ENCODE measurements around the gene PPIE. TPM values are rescaled to one million over a fixed set of nuclear protein-coding genes. Genes with fewer than 3 reads are reported as not detected.

PPIE gene
- total RNA-seq, 6 experiments from 2014 or later: 38.9 to 45.8 (median 41.7) TPM

GRCh38 chr1:39754026-39754570, 15.4 kb downstream of the PPIE start:
- Mint-ChIP-seq H3K4me1 (ENCODE audit: low read depth) (peaks cover 3% of the 10 kb centered on the region; the same call in 1 of the 2 replicates), H3K27me3 (ENCODE audit: insufficient read depth) (no peaks in the 10 kb centered on the region; the same call in 1 of the 2 replicates), H3K9me3 (no peaks in the 10 kb centered on the region), H3K36me3 (ENCODE audit: low read depth) (peaks cover 26% of the 10 kb centered on the region), H3K4me3 (no peak overlapping the region), H3K27ac (no peak overlapping the region)
- TF ChIP-seq, protein P1, sequence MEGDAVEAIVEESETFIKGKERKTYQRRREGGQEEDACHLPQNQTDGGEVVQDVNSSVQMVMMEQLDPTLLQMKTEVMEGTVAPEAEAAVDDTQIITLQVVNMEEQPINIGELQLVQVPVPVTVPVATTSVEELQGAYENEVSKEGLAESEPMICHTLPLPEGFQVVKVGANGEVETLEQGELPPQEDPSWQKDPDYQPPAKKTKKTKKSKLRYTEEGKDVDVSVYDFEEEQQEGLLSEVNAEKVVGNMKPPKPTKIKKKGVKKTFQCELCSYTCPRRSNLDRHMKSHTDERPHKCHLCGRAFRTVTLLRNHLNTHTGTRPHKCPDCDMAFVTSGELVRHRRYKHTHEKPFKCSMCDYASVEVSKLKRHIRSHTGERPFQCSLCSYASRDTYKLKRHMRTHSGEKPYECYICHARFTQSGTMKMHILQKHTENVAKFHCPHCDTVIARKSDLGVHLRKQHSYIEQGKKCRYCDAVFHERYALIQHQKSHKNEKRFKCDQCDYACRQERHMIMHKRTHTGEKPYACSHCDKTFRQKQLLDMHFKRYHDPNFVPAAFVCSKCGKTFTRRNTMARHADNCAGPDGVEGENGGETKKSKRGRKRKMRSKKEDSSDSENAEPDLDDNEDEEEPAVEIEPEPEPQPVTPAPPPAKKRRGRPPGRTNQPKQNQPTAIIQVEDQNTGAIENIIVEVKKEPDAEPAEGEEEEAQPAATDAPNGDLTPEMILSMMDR (IDR thresholded peaks at IDR 0.05): no peak
- no peak for DNase-seq

- DNase-seq: no peak
- Mint-ChIP-seq H3K36me3 (ENCODE audit: low read depth) (peaks cover 26% of the 10 kb centered on the region), H3K4me3 (no peak overlapping the region), H3K27ac (no peak overlapping the region), H3K4me1 (ENCODE audit: low read depth) (peaks cover 8% of the 10 kb centered on the region; the same call in 1 of the 2 replicates), H3K27me3 (ENCODE audit: insufficient read depth) (no peaks in the 10 kb centered on the region; the same call in 1 of the 2 replicates), H3K9me3 (no peaks in the 10 kb centered on the region)
- TF ChIP-seq, protein P1 (IDR thresholded peaks at IDR 0.05): no peak
These were observed 16.3 kb downstream of the PPIE start for GRCh38 chr1:39754906-39755504.

- H3K4me3 Mint-ChIP-seq: no peak overlapping the region
- H3K36me3 Mint-ChIP-seq (ENCODE audit: low read depth): peaks cover 22% of the 10 kb centered on the region
- no peak overlapping the region for H3K27ac Mint-ChIP-seq
- H3K4me1 Mint-ChIP-seq (ENCODE audit: low read depth): peaks cover 8% of the 10 kb centered on the region; the same call in 1 of the 2 replicates
- DNase-seq: no peak
- TF ChIP-seq, protein P1 (IDR thresholded peaks at IDR 0.05): no peak
- peaks cover 1% of the 10 kb centered on the region for H3K27me3 Mint-ChIP-seq (ENCODE audit: insufficient read depth)
- no peaks in the 10 kb centered on the region for H3K9me3 Mint-ChIP-seq
These were observed 17.4 kb downstream of the PPIE start for GRCh38 chr1:39755965-39756659.

DNA sequence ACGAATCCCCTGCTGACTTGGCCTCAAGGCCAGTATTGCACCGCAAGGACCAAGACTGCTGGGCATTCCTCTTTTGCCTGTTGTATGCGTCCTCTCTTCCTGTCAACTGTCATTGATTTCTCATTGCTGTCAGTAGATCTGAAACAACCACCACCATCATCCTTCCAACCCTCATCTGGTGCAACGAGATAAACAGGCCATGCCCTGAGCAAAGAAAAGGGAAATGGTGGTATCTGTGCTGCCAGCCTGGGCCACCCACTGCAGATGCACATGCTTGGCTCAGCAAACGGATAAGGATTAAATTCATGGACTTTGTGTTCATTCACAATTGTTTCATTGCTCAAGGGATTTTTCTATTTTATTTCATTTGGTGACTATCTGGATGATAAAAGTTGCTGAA, 18.8 kb downstream of the PPIE start:
- no peaks in the 10 kb centered on the region for H3K9me3 Mint-ChIP-seq
- no peak for DNase-seq
- peaks cover 1% of the 10 kb centered on the region for H3K27me3 Mint-ChIP-seq (ENCODE audit: insufficient read depth)
- peaks cover 22% of the 10 kb centered on the region for H3K36me3 Mint-ChIP-seq (ENCODE audit: low read depth)
- peaks cover 8% of the 10 kb centered on the region; the same call in 1 of the 2 replicates for H3K4me1 Mint-ChIP-seq (ENCODE audit: low read depth)
- H3K27ac Mint-ChIP-seq: no peak overlapping the region
- TF ChIP-seq, protein P1 (IDR thresholded peaks at IDR 0.05): no peak
- no peak overlapping the region for H3K4me3 Mint-ChIP-seq

DNA sequence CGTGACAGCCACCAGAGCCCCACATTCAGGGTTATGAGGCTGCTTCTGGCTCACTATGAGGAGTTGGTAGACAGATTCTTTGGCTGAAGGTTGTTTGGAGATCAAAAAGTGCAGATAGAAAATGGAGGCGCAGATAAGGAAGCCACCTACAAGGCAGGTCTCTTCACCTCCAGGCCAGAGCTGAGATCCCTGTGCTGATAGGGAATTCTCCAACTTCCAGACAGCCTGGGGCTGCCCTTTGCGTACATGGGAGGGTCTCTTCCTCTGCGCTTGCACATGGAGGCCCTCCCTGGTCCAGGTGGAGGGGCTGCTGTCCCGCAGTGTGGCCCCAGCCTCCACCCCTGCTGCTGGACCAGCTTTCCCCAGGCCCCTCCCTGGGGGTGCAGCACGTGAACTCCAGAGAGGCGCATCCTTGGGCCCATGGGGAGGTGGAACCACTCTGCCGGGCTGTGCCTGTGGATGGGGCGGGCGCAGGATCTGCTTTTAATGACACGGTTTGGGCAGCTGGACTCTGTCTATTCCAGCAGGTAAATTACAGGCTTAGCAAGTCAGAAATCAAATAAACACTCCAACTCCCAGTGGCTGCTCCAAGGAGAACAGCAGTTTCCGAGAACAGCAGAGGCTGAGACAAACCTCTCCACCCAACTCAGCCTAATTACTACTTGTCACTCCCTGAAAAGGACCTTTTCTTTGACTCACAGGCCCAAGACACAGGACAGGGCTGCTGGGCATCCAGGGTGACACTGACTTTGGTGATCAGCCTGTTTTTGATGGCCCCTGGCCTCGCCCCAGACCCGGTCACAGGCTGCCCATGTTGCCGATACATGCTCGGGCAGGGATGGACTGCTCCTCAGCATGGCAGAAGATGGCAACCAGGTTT, 20.1 kb downstream of the PPIE start:
- no peak overlapping the region for H3K4me3 Mint-ChIP-seq
- H3K9me3 Mint-ChIP-seq: no peaks in the 10 kb centered on the region
- H3K27me3 Mint-ChIP-seq (ENCODE audit: insufficient read depth): peaks cover 1% of the 10 kb centered on the region
- TF ChIP-seq, protein P1 (IDR thresholded peaks at IDR 0.05): no peak
- DNase-seq: no peak
- peaks cover 17% of the 10 kb centered on the region for H3K36me3 Mint-ChIP-seq (ENCODE audit: low read depth)
- peaks cover 8% of the 10 kb centered on the region; the same call in 1 of the 2 replicates for H3K4me1 Mint-ChIP-seq (ENCODE audit: low read depth)
- H3K27ac Mint-ChIP-seq: no peak overlapping the region

Data from HFFc6 (cell line).